Activated naive CD4-positive, alpha-beta T cell treated with anti-CD3 and anti-CD28 coated beads, Interleukin-2, amount 10 ng/mL, durations not matched to agents 7 days and 5 days (primary cell): ENCODE measurements around the gene ADCY5.

ENCODE experiments used
- CTCF ChIA-PET: fragments of 350-600 bp; sonication (Branson Sonifier 250); formaldehyde crosslinking; loops from one replicate; lab custom pipeline; 2021; ENCODE audit warnings: antibody characterized with exemption; lab: Charles Lee
- DNase-seq: peaks from one replicate; pipeline ENCODE4 v3.0.0-alpha.2; 2020
- H3K27ac Mint-ChIP-seq: one replicate; pipeline ENCODE4 v1.8.0; 2021; ENCODE audit warnings: mild to moderate bottlenecking, moderate library complexity, mixed read lengths
- H3K27me3 Mint-ChIP-seq: one replicate; pipeline ENCODE4 v1.8.0; 2021; ENCODE audit warnings: mild to moderate bottlenecking, mixed read lengths
- H3K36me3 Mint-ChIP-seq: one replicate; pipeline ENCODE4 v1.8.0; 2021; ENCODE audit warnings: mixed read lengths
- H3K4me1 Mint-ChIP-seq: one replicate; pipeline ENCODE4 v1.8.0; 2021; ENCODE audit warnings: mixed read lengths
- H3K4me3 Mint-ChIP-seq: one replicate; pipeline ENCODE4 v1.8.0; 2021; ENCODE audit warnings: mild to moderate bottlenecking, moderate library complexity, mixed read lengths
- H3K9me3 Mint-ChIP-seq: one replicate; pipeline ENCODE4 v1.8.0; 2021; ENCODE audit warnings: mixed read lengths

ADCY5 gene

DNA sequence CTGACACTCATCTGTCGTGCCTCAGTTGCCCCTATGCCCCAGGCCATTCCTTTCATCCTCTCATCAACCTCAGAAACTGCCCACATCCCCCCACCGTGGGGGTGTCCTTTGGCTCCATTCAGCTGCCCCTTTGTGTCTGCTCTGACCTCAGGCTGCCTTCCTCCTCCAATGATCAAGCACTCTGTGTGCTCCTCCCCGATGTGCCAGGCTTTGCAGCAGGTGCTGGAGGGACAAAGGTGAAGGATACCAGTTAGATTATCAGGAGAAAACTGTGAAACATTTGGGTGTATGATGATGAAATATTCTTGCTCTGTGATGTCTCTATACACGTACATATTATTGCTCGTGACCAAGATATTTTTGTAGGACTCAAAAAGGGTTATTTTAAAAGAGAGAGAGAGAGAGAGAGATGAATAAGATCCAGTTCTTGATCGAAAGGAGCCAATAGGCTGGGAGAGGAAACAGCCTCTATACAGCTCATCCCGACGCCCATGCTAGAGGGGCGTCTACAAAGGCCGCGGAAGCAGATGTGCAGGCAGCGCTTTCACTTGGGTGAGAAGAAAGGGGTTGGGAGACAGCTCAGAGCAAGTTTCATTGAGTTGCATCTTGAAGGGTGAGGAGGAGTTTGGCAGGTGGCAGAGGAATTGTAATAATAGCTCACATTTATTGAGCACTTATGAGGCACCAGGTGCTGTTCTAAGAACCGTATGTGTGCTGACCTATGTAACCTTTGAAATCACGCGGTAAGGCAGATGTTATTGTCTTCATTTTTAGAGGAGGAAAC, 28.3 kb upstream of the ADCY5 start:
- DNase-seq = no peak
- peaks cover 2% of the 10 kb centered on the region for H3K4me1 Mint-ChIP-seq
- peaks cover 39% of the 10 kb centered on the region for H3K27me3 Mint-ChIP-seq
- no peak overlapping the region for H3K27ac Mint-ChIP-seq
- H3K4me3 Mint-ChIP-seq = no peak overlapping the region
- CTCF ChIA-PET = interaction anchor here (1.1 kb wide), 1 partner anchor 12 kb away, joined by 3 read pairs; no protein-coding TSS in a partner anchor
- H3K9me3 Mint-ChIP-seq = no peaks in the 10 kb centered on the region
- H3K36me3 Mint-ChIP-seq = no peaks in the 10 kb centered on the region

DNA sequence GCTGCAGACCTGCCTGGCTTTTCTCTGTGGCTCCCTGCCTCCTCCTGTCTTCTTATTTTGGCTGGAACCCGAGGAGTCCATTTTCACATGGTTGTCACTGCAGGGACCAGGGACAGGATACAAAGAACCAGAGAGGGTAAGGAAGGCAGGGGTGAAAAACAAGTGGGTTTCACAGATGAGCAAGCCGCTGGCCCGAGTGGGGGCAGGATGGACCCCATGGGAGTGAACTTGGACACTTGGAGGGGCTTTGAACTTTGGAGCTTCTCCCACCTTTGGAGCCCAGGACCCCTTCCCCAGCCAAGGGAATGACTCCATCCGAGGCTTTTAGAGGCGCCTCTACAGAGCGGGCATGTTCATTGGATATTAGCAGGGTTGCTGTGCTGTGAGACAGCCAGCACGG, 26.9 kb upstream of the ADCY5 start:
- peaks cover 2% of the 10 kb centered on the region for H3K4me1 Mint-ChIP-seq
- no peaks in the 10 kb centered on the region for H3K36me3 Mint-ChIP-seq
- peaks cover 39% of the 10 kb centered on the region for H3K27me3 Mint-ChIP-seq
- H3K27ac Mint-ChIP-seq = no peak overlapping the region
- H3K4me3 Mint-ChIP-seq = no peak overlapping the region
- H3K9me3 Mint-ChIP-seq = no peaks in the 10 kb centered on the region
- CTCF ChIA-PET = interaction anchor here (1.1 kb wide), 1 partner anchor 13 kb away, joined by 3 read pairs; no protein-coding TSS in a partner anchor
- no peak for DNase-seq

DNA sequence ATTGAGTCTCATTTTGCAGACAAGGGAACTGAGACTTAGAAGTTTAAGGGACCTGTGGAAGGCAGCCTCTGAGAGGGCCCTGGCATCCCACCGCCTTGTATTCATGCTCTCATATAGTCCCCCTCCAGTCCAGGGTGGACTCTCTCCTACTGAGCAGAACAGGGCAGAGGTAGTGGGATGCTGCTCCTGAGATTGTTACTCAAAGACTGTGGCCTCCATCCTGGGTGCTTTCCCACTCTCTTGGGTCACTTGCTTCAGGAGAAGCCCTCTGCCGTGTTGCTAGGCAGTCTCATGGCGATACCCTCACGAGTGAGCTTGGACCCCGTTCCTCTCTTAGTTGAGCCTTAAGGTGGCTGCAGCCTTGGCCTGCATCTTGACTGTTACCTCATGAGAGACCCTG, 22.2 kb upstream of the ADCY5 start:
- H3K9me3 Mint-ChIP-seq = no peaks in the 10 kb centered on the region
- CTCF ChIA-PET = no interaction called here
- H3K27me3 Mint-ChIP-seq = peaks cover 37% of the 10 kb centered on the region
- H3K27ac Mint-ChIP-seq = no peak overlapping the region
- peaks cover 2% of the 10 kb centered on the region for H3K4me1 Mint-ChIP-seq
- H3K36me3 Mint-ChIP-seq = no peaks in the 10 kb centered on the region
- H3K4me3 Mint-ChIP-seq = no peak overlapping the region
- DNase-seq = no peak

DNA sequence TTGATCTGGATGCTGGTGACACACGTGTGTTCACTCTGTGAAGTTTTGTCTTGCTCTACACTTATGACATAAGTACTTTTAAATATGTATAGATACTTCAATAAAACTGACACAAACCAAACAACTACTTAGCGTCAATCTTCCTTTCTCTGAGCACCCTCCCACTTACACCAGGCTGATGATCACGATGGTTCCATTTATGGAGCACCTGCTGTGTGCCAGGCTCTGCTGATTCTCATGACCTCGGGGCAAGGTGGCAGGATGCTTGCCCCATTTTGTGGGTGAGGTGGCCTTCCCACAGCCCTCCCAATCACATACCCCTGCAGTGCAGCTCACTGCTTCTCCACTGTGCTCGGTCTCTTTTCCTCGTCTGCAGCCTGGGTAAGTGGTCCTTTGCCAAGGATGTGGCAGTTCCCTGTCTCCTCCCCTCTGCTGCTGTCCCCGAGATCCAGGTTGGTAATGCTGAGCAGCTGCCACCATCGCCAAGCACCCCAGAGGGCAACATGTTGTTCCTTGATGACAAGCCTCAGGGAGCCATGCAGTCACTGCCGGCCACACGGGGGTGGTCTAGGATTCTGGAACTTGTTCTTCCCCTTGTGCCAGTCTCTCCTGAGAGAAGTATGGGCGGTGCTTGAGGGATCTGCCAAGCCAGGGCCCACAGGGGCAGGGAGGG, 20.6 kb upstream of the ADCY5 start:
- Mint-ChIP-seq H3K9me3 (no peaks in the 10 kb centered on the region), H3K4me1 (no peaks in the 10 kb centered on the region), H3K27ac (no peak overlapping the region), H3K27me3 (peaks cover 33% of the 10 kb centered on the region), H3K36me3 (no peaks in the 10 kb centered on the region), H3K4me3 (no peak overlapping the region)
- CTCF ChIA-PET = no interaction called here
- no peak for DNase-seq

DNA sequence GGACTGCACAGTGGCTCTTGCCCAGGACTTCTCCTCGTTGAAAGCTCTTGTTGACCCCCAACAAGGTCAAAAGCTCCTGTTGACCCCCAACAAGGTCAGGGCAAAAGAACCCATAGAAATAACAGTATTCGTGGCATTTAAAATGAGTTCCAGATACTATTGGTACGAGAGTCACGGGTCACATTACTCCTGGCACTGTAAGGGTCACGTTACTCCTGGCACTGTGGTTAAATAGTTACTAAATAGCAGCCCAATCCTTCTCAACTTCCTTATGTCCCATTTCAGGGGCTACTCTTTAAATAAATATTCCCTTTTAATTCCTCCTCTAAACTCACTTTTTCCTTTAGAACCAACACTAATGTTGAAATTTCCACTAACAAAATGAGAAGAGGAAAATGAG, 18.2 kb upstream of the ADCY5 start:
- Mint-ChIP-seq H3K27me3 (peaks cover 42% of the 10 kb centered on the region), H3K4me3 (no peak overlapping the region), H3K4me1 (no peaks in the 10 kb centered on the region), H3K27ac (no peak overlapping the region), H3K9me3 (no peaks in the 10 kb centered on the region), H3K36me3 (no peaks in the 10 kb centered on the region)
- DNase-seq = no peak
- CTCF ChIA-PET = no interaction called here

DNA sequence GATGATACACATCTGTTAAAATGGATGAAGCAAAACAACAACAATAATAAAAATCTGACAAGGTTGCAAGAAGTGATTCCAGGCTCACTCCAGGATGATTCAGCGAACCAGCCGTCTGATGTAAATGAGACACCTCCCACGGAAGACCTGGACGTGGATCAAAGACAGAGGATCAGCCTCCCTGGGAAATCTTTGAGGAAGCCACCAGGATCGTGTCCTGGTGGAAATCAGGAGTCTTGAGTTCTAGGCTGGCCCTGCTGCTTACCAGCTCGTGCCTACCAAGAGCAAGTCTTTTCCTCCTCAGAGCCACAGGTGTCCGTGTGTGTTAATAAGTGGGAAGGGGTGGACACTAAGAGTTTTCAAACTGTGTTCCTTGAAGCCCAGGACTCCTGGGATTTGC, 15.3 kb upstream of the ADCY5 start:
- H3K27me3 Mint-ChIP-seq = peaks cover 53% of the 10 kb centered on the region
- no peaks in the 10 kb centered on the region for H3K36me3 Mint-ChIP-seq
- CTCF ChIA-PET = interaction anchor here (0.7 kb wide), 1 partner anchor 40 kb away, joined by 3 read pairs; no protein-coding TSS in a partner anchor
- no peaks in the 10 kb centered on the region for H3K4me1 Mint-ChIP-seq
- H3K27ac Mint-ChIP-seq = no peak overlapping the region
- no peaks in the 10 kb centered on the region for H3K9me3 Mint-ChIP-seq
- no peak for DNase-seq
- H3K4me3 Mint-ChIP-seq = no peak overlapping the region

DNA sequence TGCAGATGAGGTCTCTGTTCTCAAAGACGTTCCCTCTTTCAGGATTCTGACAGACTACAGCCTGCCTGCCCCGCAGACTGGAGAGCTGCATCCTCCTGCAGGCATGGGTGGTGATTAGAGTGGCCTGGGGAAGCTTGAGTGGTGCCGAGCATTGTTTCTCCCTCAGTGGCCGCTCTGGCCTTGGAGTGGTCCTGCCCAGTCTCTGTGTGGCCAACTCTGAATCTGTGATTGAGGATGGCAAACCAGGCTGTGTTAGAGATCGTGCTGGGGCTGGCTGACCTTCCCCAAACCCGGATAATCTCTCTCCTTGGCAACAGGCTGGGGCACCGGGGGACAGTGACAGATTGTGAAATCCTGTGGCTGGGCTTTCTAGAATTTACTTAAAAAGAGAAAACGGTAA, 11.0 kb upstream of the ADCY5 start:
- Mint-ChIP-seq H3K9me3 (no peaks in the 10 kb centered on the region), H3K36me3 (no peaks in the 10 kb centered on the region), H3K4me1 (no peaks in the 10 kb centered on the region), H3K27ac (no peak overlapping the region), H3K27me3 (peaks cover 56% of the 10 kb centered on the region), H3K4me3 (no peak overlapping the region)
- CTCF ChIA-PET = no interaction called here
- DNase-seq = no peak

DNA sequence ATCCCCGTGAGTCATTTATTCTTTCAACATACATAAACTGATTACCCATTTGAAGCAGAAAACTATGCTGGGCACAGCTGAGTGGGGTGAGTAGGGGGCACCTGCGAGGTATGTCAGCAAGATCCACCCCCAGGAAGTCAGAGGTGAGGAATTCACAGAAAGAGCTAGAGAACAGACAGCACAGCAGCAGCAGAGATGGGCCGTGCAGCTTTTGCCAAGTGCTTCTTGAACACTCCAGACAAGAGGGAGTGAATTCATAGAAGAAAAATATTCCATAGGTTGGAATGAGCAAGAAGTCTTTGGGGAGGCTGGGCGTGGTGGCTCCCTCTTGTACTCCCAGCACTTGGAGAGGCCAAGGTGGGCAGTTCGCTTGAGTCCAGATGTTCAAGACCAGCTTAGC, 9.4 kb upstream of the ADCY5 start:
- Mint-ChIP-seq H3K36me3 (no peaks in the 10 kb centered on the region), H3K27ac (no peak overlapping the region), H3K4me3 (no peak overlapping the region), H3K27me3 (peaks cover 54% of the 10 kb centered on the region), H3K4me1 (no peaks in the 10 kb centered on the region), H3K9me3 (no peaks in the 10 kb centered on the region)
- no peak for DNase-seq
- CTCF ChIA-PET = no interaction called here

DNA sequence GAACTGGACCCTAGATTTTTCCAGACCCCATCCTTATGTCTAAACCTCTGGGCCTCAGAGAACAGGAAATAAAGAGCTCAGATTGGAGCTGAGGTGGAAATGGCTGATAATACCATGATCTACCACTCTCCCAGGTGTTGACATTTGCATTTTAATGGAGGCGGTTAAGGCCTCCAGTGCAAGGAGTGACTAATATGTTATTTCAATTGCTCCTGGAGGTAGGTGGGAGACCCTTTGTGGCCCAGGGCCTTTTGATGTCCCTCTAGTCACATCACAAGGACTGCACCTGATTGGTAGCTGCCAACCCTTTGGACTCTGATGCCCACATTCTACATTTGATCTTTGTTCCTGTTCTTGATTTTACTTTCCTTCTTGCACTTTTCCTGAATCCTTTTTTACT, 9.0 kb upstream of the ADCY5 start:
- no peak overlapping the region for H3K27ac Mint-ChIP-seq
- CTCF ChIA-PET = no interaction called here
- peaks cover 54% of the 10 kb centered on the region for H3K27me3 Mint-ChIP-seq
- no peaks in the 10 kb centered on the region for H3K9me3 Mint-ChIP-seq
- no peaks in the 10 kb centered on the region for H3K36me3 Mint-ChIP-seq
- H3K4me1 Mint-ChIP-seq = no peaks in the 10 kb centered on the region
- no peak overlapping the region for H3K4me3 Mint-ChIP-seq
- no peak for DNase-seq

DNA sequence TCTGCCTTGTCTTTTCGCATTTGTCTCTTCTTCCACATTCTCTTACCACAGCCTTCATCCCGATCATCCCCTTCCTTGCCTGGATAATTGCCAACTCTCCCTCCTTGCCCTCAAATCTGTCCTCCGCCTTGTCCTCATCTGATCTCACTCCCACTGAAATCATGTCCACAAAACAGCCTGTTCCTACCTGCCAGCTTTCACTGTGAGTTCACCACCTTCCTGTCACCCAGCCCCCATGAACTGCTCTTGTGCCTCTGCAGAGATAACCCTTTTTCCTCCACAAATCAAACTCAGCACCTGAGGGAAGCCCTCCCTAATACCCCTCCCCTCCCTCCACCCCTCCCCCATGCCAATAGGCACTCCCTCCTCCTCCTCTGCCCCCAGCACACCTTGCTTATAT, 4.8 kb upstream of the ADCY5 start:
- H3K27ac Mint-ChIP-seq = no peak overlapping the region
- H3K27me3 Mint-ChIP-seq = peaks cover 67% of the 10 kb centered on the region
- no peaks in the 10 kb centered on the region for H3K36me3 Mint-ChIP-seq
- peaks cover 2% of the 10 kb centered on the region for H3K4me1 Mint-ChIP-seq
- H3K4me3 Mint-ChIP-seq = no peak overlapping the region
- CTCF ChIA-PET = no interaction called here
- no peaks in the 10 kb centered on the region for H3K9me3 Mint-ChIP-seq
- DNase-seq = no peak

DNA sequence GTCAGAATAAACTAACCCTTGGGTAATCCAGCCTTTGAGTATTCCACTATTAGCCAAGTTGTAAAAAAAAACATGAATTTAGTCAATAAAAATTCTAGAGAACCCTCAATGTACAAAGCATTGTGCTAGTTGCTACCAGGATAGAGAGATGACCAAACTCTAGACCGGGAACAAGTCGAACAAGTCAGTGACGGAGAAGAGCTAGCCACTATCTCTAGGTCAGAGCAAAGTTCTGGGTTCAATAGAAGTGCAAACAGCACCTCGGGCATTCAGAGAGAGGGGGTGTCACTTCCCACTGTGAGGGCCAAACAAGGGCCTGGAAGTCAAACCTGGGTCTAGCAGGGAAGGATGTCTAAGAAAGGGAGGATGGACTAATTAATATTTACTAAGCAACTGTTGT, 2.3 kb upstream of the ADCY5 start:
- DNase-seq = no peak
- H3K27me3 Mint-ChIP-seq = peaks cover 80% of the 10 kb centered on the region

DNA sequence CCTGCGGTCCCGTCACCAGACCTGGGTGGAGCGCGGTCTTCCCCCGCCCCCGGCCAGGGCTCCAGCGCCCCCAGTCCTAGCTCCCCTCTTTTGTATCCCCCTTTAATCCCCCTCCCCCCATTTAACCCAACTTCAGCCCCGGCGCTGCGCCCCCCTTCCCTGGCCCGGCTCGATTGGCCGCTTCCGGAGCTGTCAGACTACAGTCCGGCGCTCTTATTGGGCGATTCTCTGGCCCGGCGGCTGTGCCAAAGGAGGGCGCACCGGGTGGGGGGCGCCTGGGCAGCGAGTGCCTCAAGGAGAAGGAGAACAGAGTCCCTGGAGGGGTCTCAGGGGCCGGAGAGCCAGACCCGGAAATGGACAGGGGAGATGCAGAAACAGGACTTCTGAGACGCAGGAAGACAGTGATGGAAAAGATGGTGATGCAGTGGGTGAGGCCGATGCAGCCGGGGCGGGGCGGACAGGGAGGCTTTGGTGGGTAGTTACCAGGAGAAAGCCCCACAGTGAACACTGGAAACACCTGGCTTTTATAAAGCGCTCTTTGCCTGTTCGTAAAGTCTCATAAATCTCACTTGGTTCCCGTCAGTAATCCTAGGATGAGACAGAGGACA, 1.2 kb upstream of the ADCY5 start:
- Mint-ChIP-seq H3K36me3 (no peaks in the 10 kb centered on the region), H3K4me1 (peaks cover 4% of the 10 kb centered on the region), H3K27me3 (peaks cover 89% of the 10 kb centered on the region), H3K27ac (no peak overlapping the region), H3K9me3 (no peaks in the 10 kb centered on the region), H3K4me3 (no peak overlapping the region)
- CTCF ChIA-PET = no interaction called here
- DNase-seq = no peak

More for the DNA sequence above, 2.3 kb upstream of the ADCY5 start:
- Mint-ChIP-seq H3K4me1 (peaks cover 4% of the 10 kb centered on the region), H3K4me3 (no peak overlapping the region), H3K27ac (no peak overlapping the region), H3K9me3 (no peaks in the 10 kb centered on the region), H3K36me3 (no peaks in the 10 kb centered on the region)
- CTCF ChIA-PET = no interaction called here

DNA sequence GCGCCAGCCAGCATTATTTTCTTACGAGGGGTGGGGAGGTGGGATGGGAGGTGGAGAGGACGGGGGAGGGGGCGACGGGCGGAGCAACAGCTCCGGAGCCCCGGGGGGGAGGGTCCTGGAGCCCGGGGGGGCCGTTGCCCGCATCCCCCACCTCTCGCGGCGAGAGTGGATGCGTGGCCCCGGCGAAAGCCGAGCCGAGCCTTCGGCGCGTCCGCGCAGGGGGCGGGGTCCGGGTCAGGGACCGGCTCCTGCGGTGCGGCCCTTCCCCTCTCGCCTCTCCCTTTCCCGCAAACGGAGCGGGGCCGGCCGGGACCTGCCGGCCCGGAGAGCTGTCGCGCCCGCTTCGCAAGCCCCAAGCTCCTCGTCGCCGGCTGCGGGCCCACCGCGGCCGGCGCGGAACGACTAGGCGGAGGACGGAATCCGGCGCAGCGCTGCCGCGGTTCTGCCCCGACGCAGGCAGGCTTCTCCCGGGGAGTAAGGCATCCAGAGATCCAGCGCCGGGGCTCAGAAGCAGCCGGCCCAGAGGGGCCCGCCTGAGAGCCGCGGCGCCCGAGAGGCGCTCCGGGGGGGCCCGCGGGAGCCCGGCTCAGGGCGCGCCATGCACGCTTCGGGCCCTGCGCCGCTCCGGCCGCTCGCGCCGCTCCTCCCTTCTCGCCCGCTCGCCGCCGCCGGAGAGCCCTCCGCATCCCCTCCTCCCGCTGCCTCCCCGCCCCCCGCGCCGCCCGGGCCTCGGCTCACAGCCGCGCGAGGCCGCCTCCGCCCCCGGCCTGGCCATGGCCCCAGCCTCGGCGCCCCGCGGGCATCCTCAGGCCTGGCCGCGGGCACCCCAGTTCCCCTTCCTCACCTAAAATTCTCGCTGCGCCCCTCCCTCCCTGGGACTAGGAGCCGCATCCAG, 459 bp upstream of the ADCY5 start:
- CTCF ChIA-PET = interaction anchor here (3.3 kb wide), 1 partner anchor 110 kb away, joined by 19 read pairs; no protein-coding TSS in a partner anchor
- H3K9me3 Mint-ChIP-seq = no peaks in the 10 kb centered on the region
- DNase-seq = no peak
- peaks cover 89% of the 10 kb centered on the region for H3K27me3 Mint-ChIP-seq
- no peaks in the 10 kb centered on the region for H3K36me3 Mint-ChIP-seq
- H3K4me3 Mint-ChIP-seq = no peak overlapping the region
- H3K4me1 Mint-ChIP-seq = peaks cover 4% of the 10 kb centered on the region
- H3K27ac Mint-ChIP-seq = no peak overlapping the region
